Thyroid gland (tissue), 4 donors: Measurements from ENCODE around the gene LRRC41.
"Not testable (repeated sequence)": the region's sequence is repeated elsewhere in the genome, so short reads cannot be mapped to it uniquely, and the experiment has no call there.

Experiments used
- CTCF ChIP-seq, 6 experiments: fragments of 200-600 bp in 3 of 6; fragments of 450-650 bp in 3 of 6; sonication (generic) in 3 of 6; IDR thresholded peaks; one replicate each; pipeline ENCODE4 v1.5.1; 2016 to 2019; ENCODE audit warnings: antibody characterized with exemption in 6 of 6, mild to moderate bottlenecking in 2 of 6, inconsistent platforms in 1 of 6, moderate library complexity in 1 of 6
- POLR2A ChIP-seq, 2 donors: fragments of 450-650 bp; IDR thresholded peaks; one replicate each; pipeline ENCODE4 v1.6.1; 2017; ENCODE audit warnings: antibody characterized with exemption in 2 of 2, mild to moderate bottlenecking in 2 of 2, moderate library complexity in 1 of 2

DNA sequence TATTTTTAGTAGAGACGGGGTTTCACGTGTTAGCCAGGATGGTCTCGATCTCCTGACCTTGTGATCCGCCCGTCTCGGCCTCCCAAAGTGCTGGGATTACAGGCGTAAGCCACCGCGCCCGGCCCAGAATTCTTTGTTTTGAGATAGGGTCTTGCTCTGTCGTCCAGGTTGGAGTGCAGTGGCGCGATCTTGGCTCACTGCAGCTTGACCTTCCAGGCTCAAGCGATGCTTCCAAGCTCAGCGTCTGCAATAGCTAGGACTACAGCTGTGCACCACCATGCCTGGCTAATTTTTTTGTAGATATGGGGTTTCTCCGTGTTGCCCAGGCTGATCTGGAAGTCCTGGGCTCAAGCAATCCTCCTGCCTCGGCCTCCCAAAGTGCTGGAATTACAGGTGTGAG, 57.3 kb downstream of the LRRC41 start:
- not testable (repeated sequence) for TF ChIP-seq POLR2A, CTCF (IDR thresholded peaks at IDR 0.05)
